PC-3 (cell line): Measurements from ENCODE around the gene CHRNB2. TPM values are rescaled to one million over a fixed set of nuclear protein-coding genes. Genes with fewer than 3 reads are reported as not detected.

Source experiments
- ATAC-seq: fragments of 200-7000 bp; cut with Tn5 transposase; 2 replicates; pipeline ENCODE4 v1.9.1; 2020; ENCODE audit warnings: mild to moderate bottlenecking, moderate library complexity
- BruUV-seq: library from RNA; stranded (reverse); fragments of 400-500 nt; replicated peaks from 2 replicates; lab custom pipeline; 2021; lab: Mats Ljungman, UMichigan
- CTCF ChIA-PET: fragments of 300-600 bp; sonication (Branson Sonifier 250); formaldehyde crosslinking; loops from one replicate; lab custom pipeline; 2022; ENCODE audit warnings: antibody characterized with exemption; lab: Charles Lee
- POLR2A ChIA-PET: fragments of 300-600 bp; sonication (Branson Sonifier 250); formaldehyde crosslinking; loops from one replicate; lab custom pipeline; 2022; ENCODE audit warnings: antibody characterized with exemption; ENCODE audit not compliant: unreplicated experiment; lab: Charles Lee
- DNase-seq: peaks from one replicate; pipeline ENCODE4 v3.0.0-alpha.2; 2015
- H2AFZ ChIP-seq: fragments of 300-600 bp; sonication (generic); 2 replicates; pipeline ENCODE4 v1.6.0; 2016; ENCODE audit warnings: antibody characterized with exemption, low read length
- H3F3A ChIP-seq: fragments of 300-600 bp; sonication (generic); one replicate; pipeline ENCODE4 v1.6.0; 2017; ENCODE audit warnings: antibody characterized with exemption, low read length, control low read depth, mild to moderate bottlenecking; ENCODE audit not compliant: unreplicated experiment
- H3K27ac ChIP-seq: fragments of 300-600 bp; sonication (generic); 2 replicates; pipeline ENCODE4 v1.5.1; 2016; ENCODE audit warnings: mild to moderate bottlenecking, low read length
- H3K27me3 ChIP-seq: fragments of 300-600 bp; sonication (generic); 2 replicates; pipeline ENCODE4 v1.6.1; 2016; ENCODE audit warnings: low read length, mixed read lengths
- H3K36me3 ChIP-seq: fragments of 300-600 bp; sonication (generic); 2 replicates; pipeline ENCODE4 v1.6.1; 2016; ENCODE audit warnings: low read depth, mixed run types, low read length, mixed read lengths
- H3K4me1 ChIP-seq: fragments of 300-600 bp; sonication (generic); 2 replicates; pipeline ENCODE4 v1.5.1; 2016; ENCODE audit warnings: low read length; ENCODE audit not compliant: insufficient read depth
- H3K4me2 ChIP-seq: fragments of 300-600 bp; sonication (generic); 2 replicates; pipeline ENCODE4 v1.6.0; 2016; ENCODE audit warnings: low read length
- H3K4me3 ChIP-seq: fragments of 300-600 bp; sonication (generic); 2 replicates; pipeline ENCODE4 v1.5.1; 2016; ENCODE audit warnings: mild to moderate bottlenecking, low read length, mixed read lengths
- H3K79me2 ChIP-seq: fragments of 300-600 bp; sonication (generic); 2 replicates; pipeline ENCODE4 v1.6.1; 2017; ENCODE audit warnings: low read length, mixed read lengths
- H3K9ac ChIP-seq: fragments of 300-600 bp; sonication (generic); 2 replicates; pipeline ENCODE4 v1.6.0; 2016; ENCODE audit warnings: mild to moderate bottlenecking, low read length
- H3K9me2 ChIP-seq: fragments of 300-600 bp; sonication (generic); replicated peaks from 2 replicates; pipeline ENCODE4 v1.6.1; 2016; ENCODE audit warnings: mixed run types, low read length, mixed read lengths
- H3K9me3 ChIP-seq: fragments of 300-600 bp; sonication (generic); 2 replicates; pipeline ENCODE4 v1.6.1; 2016; ENCODE audit warnings: low read length, mixed read lengths
- H4K20me1 ChIP-seq: fragments of 300-600 bp; sonication (generic); 2 replicates; pipeline ENCODE4 v1.6.1; 2016; ENCODE audit warnings: low read length, mixed read lengths
- EZH2 ChIP-seq: fragments of 300-600 bp; sonication (generic); IDR thresholded peaks from one replicate; pipeline ENCODE4 v1.6.1; 2017; ENCODE audit warnings: antibody characterized with exemption, mild to moderate bottlenecking, low read length; ENCODE audit not compliant: unreplicated experiment
- EZH2phosphoT487 ChIP-seq: fragments of 300-600 bp; sonication (generic); IDR thresholded peaks from 2 replicates; pipeline ENCODE4 v1.6.1; 2018; ENCODE audit warnings: mild to moderate bottlenecking, antibody characterized with exemption, low read length, borderline replicate concordance
- intact Hi-C: fragments of 100-400 bp; cut with micrococcal nuclease; formaldehyde crosslinking; loops from 2 replicates; pipeline ENCODE4 v1.9.0; 2023
- total RNA-seq: library from RNA; depleted of rRNA; stranded (reverse); fragments of >200 nt; gene quantifications from 2 replicates; pipeline ENCODE4 v1.2.3, GENCODE V29; 2014
- TF ChIP-seq, protein P1 (sequence below): fragments of 300-600 bp; sonication (generic); conservative IDR thresholded peaks from 2 replicates; pipeline ENCODE4 v1.5.1; 2017; ENCODE audit warnings: antibody characterized with exemption, low read depth, mild to moderate bottlenecking, low read length

The CHRNB2 gene
- total RNA-seq, 1 experiment from 2014 or later = not detected

- CTCF ChIA-PET = no interaction called here
- no TSS peak for BruUV-seq
Observed at GRCh38 chr1:154627257-154628120, 59.9 kb downstream of the CHRNB2 start.

GRCh38 chr1:154628121-154628405, 60.5 kb downstream of the CHRNB2 start:
- ChIA-PET POLR2A (interaction anchor here (0.7 kb wide), 1 partner anchor 124 kb away, joined by 3 read pairs; no protein-coding TSS in a partner anchor), CTCF (no interaction called here)
- Histone ChIP-seq H3K9me2 (no peaks in the 10 kb centered on the region), H2AFZ (peak overlapping the region; percentile 95), H3K27me3 (peaks cover 14% of the 10 kb centered on the region), H3K9me3 (no peaks in the 10 kb centered on the region), H3K79me2 (peaks cover 50% of the 10 kb centered on the region), H3K4me3 (peak overlapping the region; percentile 94), H3K9ac (peak overlapping the region; percentile 88), H3K27ac (peak overlapping the region; percentile 51), H4K20me1 (peaks cover 14% of the 10 kb centered on the region; the same call in 1 of the 2 replicates), H3K4me2 (peak overlapping the region; percentile 83), H3F3A (no peaks in the 10 kb centered on the region), H3K36me3 (peaks cover 3% of the 10 kb centered on the region; the same call in 1 of the 2 replicates), H3K4me1 (peaks cover 11% of the 10 kb centered on the region)
- TF ChIP-seq, protein P1, sequence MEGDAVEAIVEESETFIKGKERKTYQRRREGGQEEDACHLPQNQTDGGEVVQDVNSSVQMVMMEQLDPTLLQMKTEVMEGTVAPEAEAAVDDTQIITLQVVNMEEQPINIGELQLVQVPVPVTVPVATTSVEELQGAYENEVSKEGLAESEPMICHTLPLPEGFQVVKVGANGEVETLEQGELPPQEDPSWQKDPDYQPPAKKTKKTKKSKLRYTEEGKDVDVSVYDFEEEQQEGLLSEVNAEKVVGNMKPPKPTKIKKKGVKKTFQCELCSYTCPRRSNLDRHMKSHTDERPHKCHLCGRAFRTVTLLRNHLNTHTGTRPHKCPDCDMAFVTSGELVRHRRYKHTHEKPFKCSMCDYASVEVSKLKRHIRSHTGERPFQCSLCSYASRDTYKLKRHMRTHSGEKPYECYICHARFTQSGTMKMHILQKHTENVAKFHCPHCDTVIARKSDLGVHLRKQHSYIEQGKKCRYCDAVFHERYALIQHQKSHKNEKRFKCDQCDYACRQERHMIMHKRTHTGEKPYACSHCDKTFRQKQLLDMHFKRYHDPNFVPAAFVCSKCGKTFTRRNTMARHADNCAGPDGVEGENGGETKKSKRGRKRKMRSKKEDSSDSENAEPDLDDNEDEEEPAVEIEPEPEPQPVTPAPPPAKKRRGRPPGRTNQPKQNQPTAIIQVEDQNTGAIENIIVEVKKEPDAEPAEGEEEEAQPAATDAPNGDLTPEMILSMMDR = no peak
- TF ChIP-seq EZH2 = no peak
- no peak for TF ChIP-seq EZH2phosphoT487
- BruUV-seq = TSS peak; percentile 93
- DNase-seq = no peak
- no peak for ATAC-seq
- intact Hi-C loops = no loop called here

More at GRCh38 chr1:154627257-154628120, 59.9 kb downstream of the CHRNB2 start:
- peaks cover 56% of the 10 kb centered on the region for H3K79me2 ChIP-seq
- peaks cover 14% of the 10 kb centered on the region for H3K27me3 ChIP-seq
- no peaks in the 10 kb centered on the region for H3F3A ChIP-seq
- peaks cover 14% of the 10 kb centered on the region; the same call in 1 of the 2 replicates for H4K20me1 ChIP-seq
- no peak for TF ChIP-seq EZH2
- TF ChIP-seq, protein P1 = peak; percentile 13; the same call in 1 of the 2 replicates
- intact Hi-C loops = no loop called here
- no peaks in the 10 kb centered on the region for H3K9me3 ChIP-seq
- POLR2A ChIA-PET = interaction anchor here (0.6 kb wide), 1 partner anchor 24 kb away, joined by 7 read pairs; no protein-coding TSS in a partner anchor
- no peaks in the 10 kb centered on the region for H3K9me2 ChIP-seq
- peak; percentile 96 for DNase-seq
- peak; percentile 74 for ATAC-seq
- H3K9ac ChIP-seq = peak overlapping the region; percentile 88
- H3K4me3 ChIP-seq = peak overlapping the region; percentile 94
- peaks cover 3% of the 10 kb centered on the region; the same call in 1 of the 2 replicates for H3K36me3 ChIP-seq
- H3K4me1 ChIP-seq = peaks cover 11% of the 10 kb centered on the region
- peak overlapping the region; percentile 95 for H2AFZ ChIP-seq
- peak overlapping the region; percentile 83 for H3K4me2 ChIP-seq
- peak overlapping the region; percentile 51 for H3K27ac ChIP-seq
